Brain microvascular endothelial cell (primary cell): ENCODE measurements around the gene ADAMTS14.

Experiments used
- DNase-seq: peaks from one replicate; pipeline ENCODE4 v3.0.0-alpha.2; 2020
- H3K27ac ChIP-seq: fragments of 250-450 bp; sonication (Bioruptor Pico); 2 replicates; pipeline ENCODE4 v1.5.1; 2020; ENCODE audit warnings: mild to moderate bottlenecking, moderate library complexity
- H3K27me3 ChIP-seq: fragments of 250-450 bp; sonication (Bioruptor Pico); replicated peaks from 2 replicates; pipeline ENCODE4 v1.5.1; 2020; ENCODE audit warnings: mild to moderate bottlenecking
- H3K36me3 ChIP-seq: fragments of 250-450 bp; sonication (Bioruptor Pico); replicated peaks from 2 replicates; pipeline ENCODE4 v1.5.1; 2020; ENCODE audit warnings: mild to moderate bottlenecking
- H3K4me3 ChIP-seq: 2 replicates; pipeline ENCODE4 v1.5.1; 2011; ENCODE audit warnings: low read depth, mild to moderate bottlenecking, control low read depth, low read length, moderate library complexity
- CTCF ChIP-seq: IDR thresholded peaks from 2 replicates; pipeline ENCODE4 v1.5.1; 2011; ENCODE audit warnings: low read depth, mild to moderate bottlenecking, moderate library complexity, low read length, control low read depth, inconsistent platforms; ENCODE audit errors: missing control alignments
- in situ Hi-C: cut with HindIII; loops from 2 replicates; pipeline ENCODE4 v1.10.0; 2017; ENCODE audit warnings: low sequenced_read_pairs, low pct_ligation_motif_present

The ADAMTS14 gene

GRCh38 chr10:70752571-70752970, 80.3 kb downstream of the ADAMTS14 start:
- H3K36me3 ChIP-seq: no peaks in the 10 kb centered on the region
- TF ChIP-seq CTCF: no peak
- no peaks in the 10 kb centered on the region for H3K27me3 ChIP-seq
- DNase-seq: no peak
- no peak overlapping the region for H3K27ac ChIP-seq
- in situ Hi-C loops: loop anchor here (25.0 kb wide), 1 partner anchor 190 kb away; no protein-coding TSS in a partner anchor
- no peak overlapping the region for H3K4me3 ChIP-seq

GRCh38 chr10:70753026-70753663, 80.8 kb downstream of the ADAMTS14 start:
- Histone ChIP-seq H3K27ac (no peak overlapping the region), H3K27me3 (no peaks in the 10 kb centered on the region), H3K36me3 (no peaks in the 10 kb centered on the region), H3K4me3 (no peak overlapping the region)
- in situ Hi-C loops: loop anchor here (25.0 kb wide), 1 partner anchor 191 kb away; no protein-coding TSS in a partner anchor
- DNase-seq: no peak
- TF ChIP-seq CTCF: no peak

GRCh38 chr10:70753841-70754621, 81.7 kb downstream of the ADAMTS14 start:
- in situ Hi-C loops: loop anchor here (25.0 kb wide), 1 partner anchor 192 kb away; no protein-coding TSS in a partner anchor
- no peak overlapping the region for H3K27ac ChIP-seq
- no peaks in the 10 kb centered on the region for H3K36me3 ChIP-seq
- no peak for DNase-seq
- TF ChIP-seq CTCF: no peak
- H3K27me3 ChIP-seq: no peaks in the 10 kb centered on the region
- H3K4me3 ChIP-seq: no peak overlapping the region

- in situ Hi-C loops: loop anchor here (25.0 kb wide), 1 partner anchor 195 kb away; no protein-coding TSS in a partner anchor
- DNase-seq: peak; percentile 47
- H3K27me3 ChIP-seq: no peaks in the 10 kb centered on the region
- no peak overlapping the region for H3K27ac ChIP-seq
- TF ChIP-seq CTCF: no peak
- H3K36me3 ChIP-seq: no peaks in the 10 kb centered on the region
- no peak overlapping the region for H3K4me3 ChIP-seq
These were observed 84.5 kb downstream of the ADAMTS14 start for GRCh38 chr10:70756700-70757360.

GRCh38 chr10:70757856-70758255, 85.5 kb downstream of the ADAMTS14 start:
- Histone ChIP-seq H3K36me3 (no peaks in the 10 kb centered on the region), H3K27ac (no peak overlapping the region), H3K27me3 (no peaks in the 10 kb centered on the region), H3K4me3 (no peak overlapping the region)
- no peak for TF ChIP-seq CTCF
- no peak for DNase-seq
- in situ Hi-C loops: loop anchor here (25.0 kb wide), 1 partner anchor 196 kb away; no protein-coding TSS in a partner anchor
